ENCODE results near the gene TGFBRAP1.

DNA sequence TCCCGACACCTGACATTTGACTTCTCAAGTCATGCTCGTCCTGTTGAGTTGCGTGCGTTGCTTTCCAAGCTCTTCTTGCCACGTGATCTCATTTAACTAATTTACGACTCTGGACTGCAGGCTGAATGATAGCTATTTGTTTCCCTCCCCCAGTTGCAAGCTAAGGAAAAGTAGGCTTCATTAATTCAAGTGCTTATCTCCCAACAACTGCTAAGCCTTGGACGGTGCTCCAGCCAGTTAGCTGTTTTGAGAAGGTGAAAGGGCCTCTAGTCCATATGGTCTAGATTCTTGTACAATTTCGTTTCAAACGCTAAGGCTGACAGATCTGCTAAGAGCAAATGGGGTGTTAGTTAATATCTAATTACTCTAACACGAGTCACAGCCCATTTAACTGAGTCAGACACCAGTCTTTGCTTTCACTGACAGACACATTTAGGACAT is 66.9 kb downstream of the TGFBRAP1 start:
- TF ChIP-seq POLR2AphosphoS5 (IDR thresholded peaks at IDR 0.05; ENCODE audit: low read depth, low read length) (no peak), POLR2A (IDR thresholded peaks at IDR 0.05; ENCODE audit: low read depth, low read length) (no peak)

Data from GM12892 (cell line).